Thymus (tissue), 11 donors: ENCODE measurements around the gene CACHD1. TPM values are rescaled to one million over a fixed set of nuclear protein-coding genes. Genes with fewer than 3 reads are reported as not detected.

ENCODE experiments used
- DNase-seq, 9 donors: peaks; one replicate each; pipeline ENCODE4 v3.0.0-alpha.2; 2013; ENCODE audit warnings: low spot score in 9 of 9, low read depth in 6 of 9, missing footprints in 1 of 9
- H3K27ac ChIP-seq, 2 donors: one replicate each; pipeline ENCODE4 v1.5.1; 2013; ENCODE audit warnings: control low read depth in 1 of 2, low read depth in 1 of 2, low read length in 1 of 2, mild to moderate bottlenecking in 1 of 2, moderate library complexity in 1 of 2
- H3K27me3 ChIP-seq, 2 donors: one replicate each; pipeline ENCODE4 v1.5.1; 2013; ENCODE audit warnings: low read length in 1 of 2; ENCODE audit not compliant: control insufficient read depth in 2 of 2, insufficient read depth in 1 of 2
- H3K36me3 ChIP-seq, 2 donors: one replicate each; pipeline ENCODE4 v1.5.1; 2013; ENCODE audit warnings: low read length in 1 of 2, mild to moderate bottlenecking in 1 of 2, moderate library complexity in 1 of 2; ENCODE audit not compliant: control insufficient read depth in 2 of 2, insufficient read depth in 2 of 2
- H3K4me1 ChIP-seq, 2 donors: one replicate each; pipeline ENCODE4 v1.5.1; 2013; ENCODE audit warnings: low read length in 2 of 2; ENCODE audit not compliant: control insufficient read depth in 2 of 2, insufficient read depth in 2 of 2
- H3K4me3 ChIP-seq, 2 donors: one replicate each; pipeline ENCODE4 v1.5.1; 2013; ENCODE audit warnings: low read length in 2 of 2, control low read depth in 1 of 2, mild to moderate bottlenecking in 1 of 2
- H3K9me3 ChIP-seq, 2 donors: one replicate each; pipeline ENCODE4 v1.5.1; 2013; ENCODE audit warnings: low read length in 1 of 2, mild to moderate bottlenecking in 1 of 2; ENCODE audit not compliant: control insufficient read depth in 2 of 2, insufficient read depth in 1 of 2
- WGBS: extraction: QIAGEN DNeasy Blood & Tissue Kit; methylation state at CpG from one replicate; pipeline ENCODE4 v1.1.7; 2013; 5-methylcytosine and 5-hydroxymethylcytosine counted together
- polyA plus RNA-seq: library from polyadenylated mRNA; stranded (reverse); fragments of 200-250 nt; gene quantifications from one replicate; pipeline ENCODE4 v1.2.3, GENCODE V29; 2013
- total RNA-seq: library from RNA; stranded (reverse); fragments of 120-200 nt; gene quantifications from one replicate; pipeline ENCODE4 v1.2.4, GENCODE V29; 2013
- donor health status: healthy.

CACHD1 gene
- total and polyA plus RNA-seq, 2 donors: 4.6 to 12.9 TPM

DNA sequence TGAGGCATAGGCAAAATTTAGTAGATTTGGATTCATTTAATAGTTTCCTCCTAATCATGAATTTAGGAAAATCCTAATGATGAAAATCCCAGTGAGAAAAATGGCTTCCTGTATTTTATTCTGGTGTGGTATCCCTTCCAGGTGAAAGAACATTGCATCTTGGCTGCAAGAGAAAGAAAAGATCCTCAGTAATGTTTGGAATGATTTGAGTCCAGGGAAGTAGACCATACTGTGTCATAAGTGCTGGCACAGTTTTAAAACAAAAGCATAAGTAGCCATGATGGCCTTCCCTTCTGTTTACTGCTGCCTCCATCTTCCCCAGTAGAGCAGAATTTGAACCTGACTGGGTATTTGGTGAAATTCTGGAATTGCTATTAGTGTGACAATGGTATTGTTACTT is 52.8 kb downstream of the CACHD1 start:
- H3K27ac ChIP-seq: no peak overlapping the region
- no peaks in the 10 kb centered on the region for H3K4me1 ChIP-seq
- no peaks in the 10 kb centered on the region for H3K36me3 ChIP-seq
- no peaks in the 10 kb centered on the region for H3K27me3 ChIP-seq
- H3K9me3 ChIP-seq: no peaks in the 10 kb centered on the region
- DNase-seq: no peak
- no peak overlapping the region for H3K4me3 ChIP-seq

DNA sequence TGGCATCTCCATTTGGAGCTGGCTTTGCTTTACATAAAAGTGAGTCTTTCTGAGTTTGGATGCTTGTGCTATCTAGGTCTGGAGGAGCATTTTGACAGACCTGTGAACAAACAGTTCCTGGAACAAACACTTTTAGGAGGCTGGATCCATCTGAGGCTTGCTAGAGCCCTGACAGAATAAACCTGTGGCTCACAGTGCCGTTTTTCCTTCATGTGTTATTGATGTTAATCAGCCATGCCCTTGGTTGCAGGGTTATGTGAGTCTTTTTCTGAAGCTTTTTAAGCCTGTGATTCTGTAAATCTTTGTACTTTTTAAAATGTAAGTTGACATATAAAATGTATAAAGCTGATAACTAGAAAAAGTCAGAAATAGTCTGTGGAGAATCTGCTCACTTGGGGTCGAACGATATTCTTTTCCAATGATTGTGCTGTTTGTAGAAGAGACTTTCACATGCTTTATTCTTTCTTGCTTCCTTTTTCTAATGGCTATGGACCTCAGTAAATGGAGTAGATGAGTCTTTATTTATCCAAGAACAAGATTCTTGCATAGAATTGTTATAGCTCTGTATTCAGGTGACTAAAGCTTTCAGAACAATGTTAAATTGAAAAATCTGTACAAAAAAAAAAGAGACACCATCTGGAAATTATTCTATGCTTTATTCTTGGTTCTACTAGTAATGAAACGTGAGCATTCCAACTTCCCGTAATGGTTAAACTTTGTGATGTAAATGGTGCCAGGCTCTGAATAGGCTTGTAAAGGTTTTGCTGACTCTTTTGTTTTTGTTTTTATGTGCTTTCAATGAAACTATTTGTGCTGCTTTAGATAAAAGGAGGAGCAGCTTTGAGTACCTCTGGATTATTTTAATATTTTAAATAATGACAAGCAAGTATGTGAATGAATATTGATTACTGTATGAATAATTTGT is 53.7 kb downstream of the CACHD1 start:
- no peak for DNase-seq
- Histone ChIP-seq H3K4me3 (no peak overlapping the region), H3K4me1 (no peaks in the 10 kb centered on the region), H3K27ac (no peak overlapping the region), H3K36me3 (no peaks in the 10 kb centered on the region), H3K9me3 (no peaks in the 10 kb centered on the region), H3K27me3 (no peaks in the 10 kb centered on the region)
- WGBS: 95% methylated on average over 5 of the region's 5 CpGs

DNA sequence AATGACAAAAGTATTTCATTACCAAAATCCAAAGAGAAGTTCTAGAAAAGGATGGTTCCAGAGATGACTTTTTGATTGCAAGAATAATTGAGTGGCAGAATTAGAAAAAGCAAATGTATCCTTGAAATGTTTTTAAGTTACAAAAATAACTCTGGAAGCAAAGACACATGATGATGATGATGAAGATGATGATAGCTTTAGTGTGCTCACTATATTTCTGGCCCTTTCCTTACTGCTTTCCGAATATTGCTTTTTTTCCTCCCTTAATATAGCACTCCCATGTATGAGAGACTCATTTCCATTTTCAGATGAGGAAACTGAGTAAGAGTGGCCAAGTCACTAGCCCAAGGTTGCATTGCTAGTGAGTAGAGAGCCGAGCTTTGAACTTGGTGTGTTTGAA is 54.7 kb downstream of the CACHD1 start:
- Histone ChIP-seq H3K4me1 (no peaks in the 10 kb centered on the region), H3K9me3 (no peaks in the 10 kb centered on the region), H3K36me3 (no peaks in the 10 kb centered on the region), H3K27me3 (no peaks in the 10 kb centered on the region), H3K4me3 (no peak overlapping the region), H3K27ac (no peak overlapping the region)
- DNase-seq: no peak
- whole genome bisulfite sequencing: 97% methylated on average over 2 of the region's 2 CpGs

DNA sequence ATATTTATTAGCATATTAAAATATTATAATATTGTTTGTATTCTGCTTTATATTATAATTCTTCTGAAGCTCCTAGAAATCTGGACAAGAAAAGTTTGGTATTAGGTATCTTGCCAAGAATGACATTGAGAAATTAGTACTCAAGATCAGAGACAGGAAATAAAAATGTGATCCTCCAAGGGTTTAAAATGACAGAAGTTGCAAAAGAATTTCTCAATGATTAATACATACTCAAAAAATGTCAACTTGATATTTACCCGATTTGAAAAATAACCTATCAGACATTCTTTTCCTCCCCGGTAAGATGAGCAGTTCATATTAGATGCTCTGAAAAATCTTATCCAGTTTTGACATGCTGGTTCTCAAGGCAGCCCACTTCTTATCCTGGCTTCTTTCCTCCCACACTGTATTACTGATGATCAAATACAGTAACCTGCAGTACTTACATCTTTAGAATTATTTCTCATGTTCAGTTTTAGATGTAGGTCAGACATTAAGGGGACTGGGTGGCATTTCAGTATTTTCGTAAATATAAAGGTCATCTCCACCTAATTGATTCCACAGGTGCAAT is 55.3 kb downstream of the CACHD1 start:
- no peaks in the 10 kb centered on the region for H3K9me3 ChIP-seq
- DNase-seq: no peak
- H3K4me1 ChIP-seq: no peaks in the 10 kb centered on the region
- H3K27me3 ChIP-seq: no peaks in the 10 kb centered on the region
- 95% methylated on average over 3 of the region's 3 CpGs for WGBS
- no peaks in the 10 kb centered on the region for H3K36me3 ChIP-seq
- H3K27ac ChIP-seq: no peak overlapping the region
- H3K4me3 ChIP-seq: no peak overlapping the region

DNA sequence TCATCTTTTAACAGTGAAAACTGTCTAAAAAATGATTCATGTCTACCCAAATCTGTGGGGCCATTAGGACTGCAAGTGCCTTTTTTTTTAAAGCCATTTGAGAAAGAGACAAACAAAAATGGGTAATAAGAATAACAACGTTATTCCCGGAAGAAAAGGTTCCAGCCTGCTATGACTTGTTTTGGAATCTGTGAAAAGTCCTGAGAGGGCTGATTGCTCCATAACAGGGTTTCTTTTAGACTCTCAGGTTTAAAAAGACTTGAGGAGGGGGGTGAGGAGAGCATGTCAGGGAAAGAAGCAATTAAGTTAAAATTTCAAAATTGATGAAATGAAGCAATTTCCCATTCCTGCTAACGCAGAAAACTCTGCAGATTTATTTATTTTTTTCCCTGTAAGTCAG is 56.4 kb downstream of the CACHD1 start:
- WGBS: 95% methylated on average over 3 of the region's 3 CpGs
- Histone ChIP-seq H3K36me3 (no peaks in the 10 kb centered on the region), H3K4me3 (no peak overlapping the region), H3K27me3 (no peaks in the 10 kb centered on the region), H3K27ac (peak overlapping the region in 1 of 2 donors; percentile 39), H3K9me3 (no peaks in the 10 kb centered on the region), H3K4me1 (no peaks in the 10 kb centered on the region)
- no peak for DNase-seq

DNA sequence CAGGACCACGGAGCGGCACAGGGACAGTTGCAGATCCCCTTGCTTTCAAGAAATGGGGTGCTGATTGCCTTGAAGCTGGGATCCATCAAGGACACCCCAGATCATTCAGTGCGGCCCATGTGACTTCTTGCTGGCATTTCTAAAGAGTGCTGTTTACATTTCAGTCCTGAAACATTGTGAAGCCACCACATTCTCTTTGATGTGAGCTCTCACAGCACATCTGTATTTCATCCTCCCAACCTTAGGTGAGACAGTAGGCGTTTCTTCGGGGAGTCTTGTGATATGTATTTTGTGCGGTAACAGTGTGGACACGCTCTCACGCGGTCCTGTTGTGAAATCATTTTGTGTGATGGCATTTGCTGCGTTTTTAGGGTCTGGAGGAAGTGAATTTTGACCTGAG is 57.2 kb downstream of the CACHD1 start:
- no peaks in the 10 kb centered on the region for H3K36me3 ChIP-seq
- WGBS: 90% methylated on average over 10 of the region's 10 CpGs
- peak in 1 of 9 donors; percentile 45 for DNase-seq
- no peaks in the 10 kb centered on the region for H3K9me3 ChIP-seq
- H3K4me1 ChIP-seq: no peaks in the 10 kb centered on the region
- no peak overlapping the region for H3K4me3 ChIP-seq
- peak overlapping the region in 1 of 2 donors; percentile 70 for H3K27ac ChIP-seq
- no peaks in the 10 kb centered on the region for H3K27me3 ChIP-seq

DNA sequence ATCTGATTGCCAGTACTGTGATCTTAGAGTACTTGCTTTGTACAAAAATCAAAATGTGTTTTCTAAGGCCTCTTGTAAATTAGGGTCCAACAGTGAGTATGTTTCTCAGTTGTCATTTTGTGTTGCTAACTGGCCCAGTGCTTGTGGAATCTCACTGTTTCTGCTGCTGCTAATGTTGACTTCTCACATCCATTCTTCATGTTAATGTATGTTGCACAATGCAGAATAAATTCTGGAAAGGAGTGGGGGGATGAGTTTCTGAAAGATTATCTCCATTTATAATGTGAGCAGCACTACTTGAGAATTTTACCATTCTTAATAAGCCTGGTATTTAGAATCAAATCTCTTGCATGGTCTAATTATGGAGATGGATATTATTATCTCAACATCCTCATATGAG is 57.9 kb downstream of the CACHD1 start:
- no peak overlapping the region for H3K4me3 ChIP-seq
- H3K9me3 ChIP-seq: no peaks in the 10 kb centered on the region
- H3K27me3 ChIP-seq: no peaks in the 10 kb centered on the region
- H3K27ac ChIP-seq: no peak overlapping the region
- H3K36me3 ChIP-seq: no peaks in the 10 kb centered on the region
- H3K4me1 ChIP-seq: no peaks in the 10 kb centered on the region
- no peak for DNase-seq

DNA sequence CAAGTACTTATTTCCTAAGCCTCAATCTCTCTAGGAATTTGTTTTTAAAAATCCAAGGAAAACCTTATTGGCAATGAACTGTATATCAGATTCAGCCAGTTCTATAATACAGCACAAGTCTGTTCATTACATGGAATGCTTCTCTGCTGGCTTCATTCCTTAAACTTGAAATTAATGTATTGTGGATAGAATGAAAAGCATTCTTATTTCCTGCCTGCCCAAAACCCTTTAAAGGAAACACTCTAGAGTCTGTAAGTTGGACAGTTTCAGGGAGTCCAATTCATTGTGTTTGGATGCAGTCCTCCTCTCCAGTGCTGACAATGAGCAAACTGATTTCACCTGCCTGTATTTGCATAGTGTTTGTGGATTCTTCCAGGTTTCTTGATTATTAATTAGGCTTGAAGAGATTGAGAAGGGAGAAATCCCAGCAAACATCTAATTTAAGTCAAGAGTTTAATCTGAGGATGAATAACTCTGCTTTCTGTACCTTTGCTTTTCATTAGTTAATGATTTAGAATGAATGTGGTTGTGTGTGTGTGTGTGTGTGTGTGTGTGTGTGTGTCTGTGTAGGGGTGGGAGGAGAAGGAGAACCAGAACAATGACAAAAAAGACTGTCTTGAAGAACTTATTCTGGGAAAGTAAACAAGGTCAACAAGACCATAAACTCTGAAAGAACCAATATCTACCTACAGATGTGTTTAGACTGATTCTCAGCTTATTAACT is 61.2 kb downstream of the CACHD1 start:
- DNase-seq: no peak
- Histone ChIP-seq H3K4me3 (no peak overlapping the region), H3K27me3 (no peaks in the 10 kb centered on the region), H3K27ac (no peak overlapping the region), H3K9me3 (no peaks in the 10 kb centered on the region), H3K36me3 (no peaks in the 10 kb centered on the region), H3K4me1 (no peaks in the 10 kb centered on the region)

DNA sequence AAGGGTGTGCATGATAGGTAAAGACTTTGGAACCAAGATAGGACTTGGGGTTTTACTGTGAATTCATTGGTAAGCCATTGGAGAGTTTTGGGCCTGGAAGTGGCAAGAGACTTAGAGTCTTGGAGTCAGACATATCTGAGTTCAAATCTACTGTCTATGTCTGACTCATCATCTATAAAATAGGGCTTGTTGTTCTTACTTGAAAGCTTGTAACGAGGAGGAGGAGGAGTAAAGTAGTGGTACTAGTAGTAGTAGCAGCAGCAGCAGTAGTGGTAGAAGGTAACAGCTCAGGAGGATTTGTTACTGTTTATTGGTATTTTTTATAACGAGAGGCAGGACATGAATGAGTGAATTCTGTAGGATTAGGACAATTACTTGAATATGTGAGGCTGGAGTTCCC is 62.7 kb downstream of the CACHD1 start:
- Histone ChIP-seq H3K4me1 (no peaks in the 10 kb centered on the region), H3K9me3 (no peaks in the 10 kb centered on the region), H3K27me3 (no peaks in the 10 kb centered on the region), H3K4me3 (no peak overlapping the region), H3K36me3 (no peaks in the 10 kb centered on the region), H3K27ac (no peak overlapping the region)
- 95% methylated on average over 2 of the region's 2 CpGs for WGBS
- DNase-seq: no peak
